Cerebellar cortex (tissue), 1 donor: ENCODE measurements around the gene CTCF.

ENCODE experiments used
- DNase-seq: peaks from one replicate; pipeline ENCODE4 v3.0.0-alpha.2; 2015; ENCODE audit warnings: low spot score

Gene CTCF

DNA sequence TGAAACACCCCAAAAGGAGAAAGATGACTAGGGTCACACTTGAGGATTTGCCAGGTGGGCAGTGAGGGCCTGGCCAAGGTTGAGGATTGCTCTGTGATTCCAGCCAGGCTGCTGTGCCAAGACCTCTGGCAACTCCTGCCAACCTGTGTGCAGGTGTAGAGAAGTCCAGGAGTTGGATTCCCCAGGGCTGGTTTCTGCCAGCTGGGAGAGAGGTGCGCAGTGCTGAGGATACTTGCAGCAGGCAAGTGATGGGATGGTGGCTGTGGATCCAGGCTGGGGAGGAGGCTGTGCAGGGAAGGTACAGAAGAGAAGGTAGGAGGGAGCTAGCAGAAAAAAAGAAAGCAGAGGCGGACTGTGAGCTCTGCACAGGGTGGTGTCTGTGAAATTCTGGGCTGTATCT, 27.1 kb upstream of the CTCF start:
- no peak for DNase-seq

DNA sequence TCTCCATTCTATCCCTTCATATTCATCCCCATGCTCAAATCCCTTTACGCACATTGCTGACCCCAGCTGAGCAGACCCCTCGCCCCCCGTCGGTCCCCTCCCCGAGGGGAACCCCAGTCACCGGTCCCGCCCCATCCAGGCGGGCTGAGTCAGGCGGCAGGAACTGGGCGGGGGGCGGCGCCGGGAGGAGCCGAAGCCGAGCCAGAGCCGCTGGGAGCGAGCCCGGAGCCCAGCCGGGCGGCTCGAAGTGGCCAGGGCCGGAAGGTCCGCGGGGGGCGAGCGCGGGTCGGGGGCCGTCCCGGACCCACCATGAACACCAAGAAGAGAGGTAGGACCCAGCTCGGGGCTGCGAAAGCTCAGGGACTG, 25.1 kb upstream of the CTCF start:
- DNase-seq: no peak

DNA sequence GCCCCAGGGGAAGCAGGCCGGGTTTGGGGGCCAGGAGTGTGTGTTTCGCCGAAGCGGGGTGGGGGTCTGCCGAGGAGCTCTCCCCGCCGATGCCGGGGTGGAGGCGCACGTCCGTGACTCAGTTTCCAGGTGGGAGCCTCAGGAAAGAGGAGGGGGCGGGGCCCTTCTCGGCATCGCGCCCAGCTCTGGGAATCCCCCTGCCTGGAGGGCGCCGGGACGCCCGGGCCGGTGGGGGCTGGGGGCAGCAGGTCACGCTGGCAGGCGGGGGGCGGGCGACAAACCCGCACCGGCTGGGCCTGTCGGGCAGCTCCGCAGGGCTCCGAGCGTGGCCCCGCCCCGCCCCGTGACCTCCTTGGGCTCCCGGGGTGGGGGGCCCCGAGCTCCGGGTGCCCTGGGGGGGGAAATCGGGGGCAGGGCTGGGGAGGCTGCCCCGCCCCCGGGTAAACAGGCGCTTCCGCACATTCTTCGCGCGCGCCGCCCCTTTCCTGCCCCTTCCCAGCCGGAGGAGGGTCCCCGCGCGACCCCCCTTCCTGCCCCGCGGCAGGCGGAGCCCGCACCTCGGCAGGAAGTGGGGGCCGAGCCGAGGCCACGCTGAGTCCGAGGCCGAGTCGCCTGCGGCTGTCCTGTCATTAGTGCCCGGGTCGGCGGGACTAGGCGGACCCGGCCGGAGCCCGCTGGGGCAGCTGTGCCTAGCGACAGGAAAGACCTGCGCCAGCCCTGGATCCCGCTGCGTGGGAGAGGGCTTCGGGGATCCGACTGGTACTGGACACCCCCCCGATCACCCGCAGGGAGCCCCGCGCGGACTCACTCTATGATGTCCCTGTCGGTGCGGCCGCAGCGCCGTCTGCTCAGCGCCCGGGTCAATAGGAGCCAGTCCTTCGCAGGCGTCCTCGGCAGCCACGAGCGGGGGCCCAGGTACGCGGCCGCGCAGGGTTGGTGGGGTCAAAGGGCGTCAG, 24.4 kb upstream of the CTCF start:
- no peak for DNase-seq

DNA sequence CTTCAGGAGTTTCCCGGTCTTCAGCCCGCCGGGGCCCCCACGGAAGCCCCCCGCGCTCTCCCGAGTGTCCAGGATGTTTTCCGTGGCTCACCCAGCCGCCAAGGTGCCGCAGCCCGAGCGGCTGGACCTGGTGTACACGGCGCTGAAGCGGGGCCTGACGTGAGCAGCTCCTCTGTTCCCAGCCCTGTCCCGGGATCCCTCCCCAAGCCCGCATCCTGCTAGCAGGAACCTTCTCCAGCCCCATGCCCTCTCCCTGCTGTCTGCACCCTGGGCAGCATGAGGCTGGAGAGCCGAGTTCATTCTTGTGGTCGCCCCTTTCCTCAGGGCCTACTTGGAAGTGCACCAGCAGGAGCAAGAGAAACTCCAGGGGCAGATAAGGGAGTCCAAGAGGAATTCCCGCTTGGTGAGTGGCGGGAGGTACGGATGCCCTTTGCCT, 23.6 kb upstream of the CTCF start:
- no peak for DNase-seq

DNA sequence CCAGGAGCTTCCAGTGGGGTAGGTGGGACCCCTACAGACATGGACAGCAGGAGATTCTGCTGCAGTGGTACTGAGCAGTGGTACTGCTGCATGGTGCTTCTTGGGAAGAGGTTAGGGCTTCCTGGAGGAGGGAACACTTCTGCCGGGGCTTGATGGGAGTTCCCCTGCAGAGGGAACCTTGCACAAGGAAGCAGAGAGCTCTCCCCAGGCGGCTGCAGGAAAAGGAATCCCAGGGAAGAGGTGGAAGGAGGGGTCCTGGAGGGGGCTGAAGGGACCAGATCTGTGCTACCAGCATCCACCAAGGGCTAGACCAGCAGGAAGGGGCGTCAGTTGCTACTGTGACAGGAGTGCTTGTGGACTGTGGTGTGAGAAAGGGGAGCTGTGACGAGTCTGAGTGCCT, 23.1 kb upstream of the CTCF start:
- no peak for DNase-seq

DNA sequence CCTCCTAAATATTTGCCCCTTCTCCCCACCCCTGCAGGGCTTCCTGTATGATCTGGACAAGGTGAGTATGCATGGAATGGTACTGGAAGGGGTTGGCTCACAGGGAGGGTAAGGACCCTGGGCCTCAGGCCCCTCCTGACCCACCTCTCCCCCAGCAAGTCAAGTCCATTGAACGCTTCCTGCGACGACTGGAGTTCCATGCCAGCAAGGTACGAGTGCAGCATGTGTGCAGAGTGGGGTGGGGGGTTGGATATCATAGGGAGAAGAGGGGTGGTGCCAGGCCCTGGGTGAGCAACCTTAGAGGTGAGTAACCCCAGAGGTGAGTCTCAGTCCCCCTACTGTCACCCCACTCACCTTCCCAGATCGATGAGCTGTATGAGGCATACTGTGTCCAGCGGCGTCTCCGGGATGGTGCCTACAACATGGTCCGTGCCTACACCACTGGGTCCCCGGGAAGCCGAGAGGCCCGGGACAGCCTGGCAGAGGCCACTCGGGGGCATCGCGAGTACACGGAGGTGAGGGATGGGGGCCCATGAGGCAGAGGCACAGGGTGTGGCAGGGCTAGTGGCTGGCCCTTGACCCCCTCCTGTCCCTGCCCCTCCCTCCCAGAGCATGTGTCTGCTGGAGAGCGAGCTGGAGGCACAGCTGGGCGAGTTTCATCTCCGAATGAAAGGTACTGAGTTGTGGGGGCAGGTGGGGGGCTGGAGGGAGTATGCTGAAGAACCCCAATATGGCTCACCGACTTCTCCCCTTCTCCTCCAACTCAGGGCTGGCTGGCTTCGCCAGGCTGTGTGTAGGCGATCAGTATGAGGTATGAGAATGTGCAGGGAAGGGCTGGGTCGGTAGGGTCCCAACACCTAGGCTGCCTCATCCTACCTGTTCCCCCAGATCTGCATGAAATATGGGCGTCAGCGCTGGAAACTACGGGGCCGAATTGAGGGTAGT, 22.4 kb upstream of the CTCF start:
- DNase-seq: no peak

DNA sequence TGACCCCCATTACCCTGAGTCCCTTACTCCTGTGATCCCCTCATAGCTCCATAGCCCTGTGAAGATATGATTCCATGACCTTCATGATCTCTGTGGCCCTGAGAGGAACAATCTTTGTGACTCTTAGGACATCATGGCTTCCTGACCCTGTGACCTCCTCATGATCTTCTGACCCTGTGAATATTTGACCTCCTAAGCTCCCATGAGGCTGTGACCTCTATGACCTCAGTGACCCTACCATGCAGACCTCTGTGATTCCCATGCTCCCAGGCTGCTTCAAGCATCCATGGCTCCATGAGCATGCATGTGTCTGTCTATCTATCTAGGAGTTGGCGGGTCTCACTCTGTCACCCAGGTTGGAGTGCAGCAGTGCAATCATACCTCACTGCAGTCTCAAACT, 21.6 kb upstream of the CTCF start:
- no peak for DNase-seq

DNA sequence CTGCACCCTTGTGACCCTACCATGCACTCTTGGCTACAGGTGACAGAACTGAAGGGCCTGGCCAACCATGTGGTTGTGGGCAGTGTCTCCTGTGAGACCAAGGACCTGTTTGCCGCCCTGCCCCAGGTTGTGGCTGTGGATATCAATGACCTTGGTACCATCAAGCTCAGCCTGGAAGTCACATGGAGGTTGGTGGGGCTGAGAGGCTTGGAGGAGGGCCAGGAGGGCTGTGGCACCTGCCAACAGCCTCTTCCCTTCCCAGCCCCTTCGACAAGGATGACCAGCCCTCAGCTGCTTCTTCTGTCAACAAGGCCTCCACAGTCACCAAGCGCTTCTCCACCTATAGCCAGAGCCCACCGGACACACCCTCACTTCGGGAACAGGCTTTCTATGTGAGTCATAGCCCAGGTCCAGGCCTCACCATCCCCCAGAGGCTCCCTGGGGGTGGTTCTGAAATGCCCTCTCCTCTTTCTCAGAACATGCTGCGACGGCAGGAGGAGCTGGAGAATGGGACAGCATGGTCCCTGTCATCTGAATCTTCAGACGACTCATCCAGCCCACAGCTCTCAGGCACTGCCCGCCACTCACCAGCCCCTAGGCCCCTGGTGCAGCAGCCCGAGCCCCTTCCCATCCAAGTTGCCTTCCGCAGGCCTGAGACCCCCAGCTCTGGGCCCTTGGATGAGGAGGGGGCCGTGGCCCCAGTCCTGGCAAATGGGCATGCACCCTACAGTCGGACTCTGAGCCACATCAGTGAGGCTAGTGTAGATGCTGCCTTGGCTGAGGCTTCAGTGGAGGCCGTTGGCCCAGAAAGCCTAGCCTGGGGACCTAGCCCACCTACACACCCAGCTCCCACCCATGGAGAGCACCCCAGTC, 20.7 kb upstream of the CTCF start:
- no peak for DNase-seq

DNA sequence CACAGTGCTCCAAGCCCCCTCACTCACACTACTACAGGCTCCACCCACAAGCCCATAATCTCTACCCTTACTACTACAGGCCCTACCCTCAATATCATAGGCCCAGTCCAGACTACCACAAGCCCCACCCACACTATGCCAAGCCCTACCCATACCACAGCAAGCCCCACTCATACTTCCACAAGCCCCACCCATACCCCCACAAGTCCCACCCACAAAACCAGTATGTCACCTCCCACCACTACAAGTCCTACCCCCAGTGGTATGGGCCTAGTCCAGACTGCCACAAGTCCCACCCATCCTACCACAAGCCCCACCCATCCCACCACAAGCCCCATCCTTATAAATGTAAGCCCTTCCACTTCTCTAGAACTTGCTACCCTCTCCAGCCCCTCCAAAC, 19.9 kb upstream of the CTCF start:
- DNase-seq: peak; percentile 50

DNA sequence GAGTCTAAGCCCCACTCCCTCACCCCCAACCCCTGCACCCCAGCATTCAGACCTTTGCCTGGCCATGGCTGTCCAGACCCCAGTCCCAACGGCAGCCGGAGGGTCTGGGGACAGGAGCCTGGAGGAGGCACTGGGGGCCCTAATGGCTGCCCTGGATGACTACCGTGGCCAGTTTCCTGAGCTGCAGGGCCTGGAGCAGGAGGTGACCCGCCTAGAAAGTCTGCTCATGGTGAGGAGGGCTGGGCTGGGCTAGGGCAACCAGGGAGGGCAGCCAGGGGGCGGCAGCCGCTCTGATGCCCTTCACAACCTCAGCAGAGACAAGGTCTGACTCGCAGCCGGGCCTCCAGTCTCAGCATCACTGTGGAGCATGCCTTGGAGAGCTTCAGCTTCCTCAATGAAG, 19.3 kb upstream of the CTCF start:
- DNase-seq: no peak

DNA sequence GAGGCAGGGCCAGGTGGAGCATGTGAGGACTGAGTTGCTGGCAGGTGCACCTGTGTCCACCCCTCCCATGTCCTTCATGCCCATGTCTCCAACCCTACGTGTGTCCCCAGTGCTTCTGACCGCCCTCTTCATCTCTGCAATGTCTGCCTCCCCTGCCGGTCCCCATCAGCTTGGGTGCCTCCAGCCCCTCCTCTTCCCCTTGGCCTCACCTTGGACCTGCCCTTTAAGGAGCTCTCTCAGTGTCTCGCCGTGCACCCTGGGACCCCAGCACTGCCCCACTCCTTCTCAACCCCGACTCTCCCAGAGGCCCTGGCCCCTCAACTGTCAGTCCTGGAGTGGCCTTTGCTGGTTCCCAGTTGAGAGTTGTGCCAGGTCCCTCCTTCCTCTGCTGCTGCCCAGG, 18.7 kb upstream of the CTCF start:
- DNase-seq: no peak

DNA sequence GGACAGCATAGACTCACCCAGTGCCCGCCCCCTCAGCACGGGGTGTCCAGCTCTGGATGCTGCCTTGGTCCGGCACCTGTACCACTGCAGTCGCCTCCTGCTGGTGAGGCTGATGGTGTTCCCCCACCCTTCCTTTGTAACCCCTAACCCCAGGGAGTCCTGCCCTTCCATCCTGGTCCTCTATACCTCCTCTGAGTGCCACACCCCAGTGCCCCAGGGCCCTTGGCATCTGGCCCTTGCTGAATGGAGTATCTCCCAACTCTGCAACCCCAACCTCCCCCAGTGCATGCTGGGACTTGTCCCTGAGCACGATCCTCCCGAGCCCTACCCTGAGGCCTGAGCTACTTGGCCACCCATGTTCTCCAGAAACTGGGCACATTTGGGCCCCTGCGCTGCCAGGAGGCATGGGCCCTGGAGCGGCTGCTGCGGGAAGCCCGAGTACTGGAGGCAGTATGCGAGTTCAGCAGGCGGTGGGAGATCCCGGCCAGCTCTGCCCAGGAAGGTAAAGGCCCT, 17.9 kb upstream of the CTCF start:
- DNase-seq: no peak

DNA sequence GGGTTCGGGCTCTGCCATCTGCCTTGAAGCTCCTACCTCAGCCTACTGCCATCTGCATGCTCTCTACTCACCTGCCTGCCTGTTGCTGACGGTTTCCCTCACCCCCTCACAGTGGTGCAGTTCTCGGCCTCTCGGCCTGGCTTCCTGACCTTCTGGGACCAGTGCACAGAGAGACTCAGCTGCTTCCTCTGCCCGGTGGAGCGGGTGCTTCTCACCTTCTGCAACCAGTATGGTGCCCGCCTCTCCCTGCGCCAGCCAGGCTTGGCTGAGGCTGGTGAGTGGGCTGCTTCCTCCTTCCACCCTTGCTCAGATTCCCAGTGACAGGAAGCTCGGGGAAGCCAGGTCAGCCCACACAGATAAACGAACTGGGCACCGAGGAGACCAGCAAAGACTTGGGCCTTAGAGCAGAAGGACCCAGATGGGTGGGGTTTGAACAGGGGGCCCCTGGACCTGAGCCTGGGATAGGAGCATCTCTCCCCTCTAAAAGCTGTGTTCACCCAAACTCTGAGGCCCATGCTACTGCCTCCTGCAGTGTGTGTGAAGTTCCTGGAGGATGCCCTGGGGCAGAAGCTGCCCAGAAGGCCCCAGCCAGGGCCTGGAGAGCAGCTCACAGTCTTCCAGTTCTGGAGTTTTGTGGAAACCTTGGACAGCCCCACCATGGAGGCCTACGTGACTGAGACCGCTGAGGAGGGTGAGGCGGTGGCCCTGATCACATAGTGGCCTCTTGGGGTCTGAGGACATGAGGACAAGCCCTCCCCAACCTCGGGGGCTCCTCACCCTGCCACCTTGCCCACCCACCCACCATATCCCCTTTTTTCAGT, 17.3 kb upstream of the CTCF start:
- no peak for DNase-seq

DNA sequence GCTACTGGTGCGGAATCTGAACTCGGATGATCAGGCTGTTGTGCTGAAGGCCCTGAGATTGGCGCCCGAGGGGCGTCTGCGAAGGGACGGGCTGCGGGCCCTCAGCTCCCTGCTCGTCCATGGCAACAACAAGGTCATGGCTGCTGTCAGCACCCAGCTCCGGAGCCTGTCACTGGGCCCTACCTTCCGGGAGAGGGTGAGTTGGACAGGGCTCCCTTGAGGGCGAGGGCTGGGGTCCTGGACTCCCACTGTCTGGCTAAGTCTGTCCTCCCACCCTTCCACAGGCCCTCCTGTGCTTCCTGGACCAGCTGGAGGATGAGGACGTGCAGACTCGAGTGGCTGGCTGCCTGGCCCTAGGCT, 16.7 kb upstream of the CTCF start:
- no peak for DNase-seq

DNA sequence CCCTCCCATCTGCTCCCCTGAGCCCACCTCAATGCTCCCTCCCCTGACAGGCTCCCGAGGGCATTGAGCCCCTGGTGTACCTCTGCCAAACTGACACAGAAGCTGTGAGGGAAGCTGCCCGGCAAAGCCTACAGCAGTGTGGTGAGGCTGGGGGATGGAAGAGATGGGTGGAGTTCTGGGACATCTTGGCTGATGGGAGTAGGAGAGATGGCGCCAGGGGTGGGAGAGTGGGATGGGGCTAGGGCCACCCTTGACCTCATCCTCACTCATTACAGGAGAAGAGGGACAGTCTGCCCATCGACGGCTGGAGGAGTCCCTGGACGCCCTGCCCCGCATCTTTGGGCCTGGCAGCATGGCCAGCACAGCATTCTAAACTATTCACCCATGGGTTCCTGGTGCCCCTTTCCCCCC, 16.2 kb upstream of the CTCF start:
- no peak for DNase-seq

DNA sequence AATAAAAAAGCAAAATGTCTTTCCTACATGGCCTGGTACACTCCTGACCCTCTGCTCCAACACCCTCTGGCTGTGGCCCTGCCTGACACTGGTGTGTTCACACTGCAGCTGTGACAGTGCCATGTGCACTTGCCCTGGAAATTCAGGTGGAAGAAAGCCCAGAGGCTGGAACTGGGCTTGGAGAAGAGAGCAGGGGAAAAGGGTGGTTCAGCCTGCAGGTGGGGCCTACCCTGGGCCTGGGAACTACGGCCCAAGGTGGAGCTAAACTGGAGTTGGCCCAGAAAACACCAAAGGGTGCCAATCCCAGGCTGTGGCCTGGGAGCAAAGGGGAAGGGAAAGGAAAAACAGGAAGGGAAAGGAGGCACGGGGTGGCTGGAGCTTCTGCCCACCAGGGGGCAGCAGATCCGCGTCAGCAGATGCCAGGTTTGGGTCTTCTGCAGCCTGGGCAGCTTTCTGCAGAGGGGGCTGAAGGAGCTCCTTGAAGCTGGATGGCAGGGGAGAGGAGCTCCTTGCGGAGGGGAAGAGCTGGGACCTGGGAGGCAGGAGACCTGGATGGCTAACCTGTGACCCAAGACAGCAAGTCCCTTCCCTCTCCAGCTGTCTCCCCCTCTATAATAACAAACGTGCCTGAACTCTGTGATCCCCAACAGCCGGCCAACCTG, 15.4 kb upstream of the CTCF start:
- DNase-seq: peak; percentile 77

DNA sequence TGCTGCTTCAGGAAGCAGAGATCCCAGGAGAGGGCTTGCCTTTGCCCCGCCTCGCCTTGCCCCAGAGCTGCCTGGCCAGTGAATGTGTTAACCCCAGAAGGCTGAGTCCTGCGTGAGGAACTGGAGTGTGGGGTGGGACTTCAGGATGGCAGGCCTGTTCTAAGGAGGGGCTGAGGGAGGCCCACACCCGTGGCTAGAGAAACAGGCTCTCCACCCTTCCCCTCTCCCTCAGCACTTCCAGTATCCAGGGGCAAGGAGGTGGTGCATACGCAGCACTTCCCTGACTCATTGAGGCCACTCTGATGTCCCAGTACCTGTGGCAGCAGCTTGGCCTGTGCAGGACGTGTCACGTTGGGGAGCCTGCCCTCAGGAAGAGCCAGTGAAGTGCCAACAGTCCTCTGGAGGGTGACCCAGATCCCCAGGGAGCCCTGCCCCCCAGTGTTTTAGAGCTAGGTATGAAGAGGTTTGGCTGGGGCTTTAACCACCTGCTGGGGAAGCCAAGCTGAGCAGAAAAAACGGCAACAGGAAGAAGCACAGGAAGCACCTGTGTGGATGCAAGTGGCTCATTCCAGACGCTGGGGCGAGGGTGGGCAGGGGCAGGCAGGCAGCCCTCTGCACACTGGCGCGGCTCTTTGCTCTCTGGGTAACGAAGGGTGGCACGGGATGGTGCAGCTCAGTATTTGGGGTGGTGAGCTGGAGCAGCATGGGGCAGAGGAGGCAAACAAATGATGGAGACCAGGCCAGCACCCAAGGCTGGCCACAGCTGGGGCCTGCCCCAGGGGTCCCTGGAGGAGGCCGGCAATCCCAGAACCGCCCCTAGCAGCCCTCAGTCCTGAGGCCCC, 14.7 kb upstream of the CTCF start:
- no peak for DNase-seq

DNA sequence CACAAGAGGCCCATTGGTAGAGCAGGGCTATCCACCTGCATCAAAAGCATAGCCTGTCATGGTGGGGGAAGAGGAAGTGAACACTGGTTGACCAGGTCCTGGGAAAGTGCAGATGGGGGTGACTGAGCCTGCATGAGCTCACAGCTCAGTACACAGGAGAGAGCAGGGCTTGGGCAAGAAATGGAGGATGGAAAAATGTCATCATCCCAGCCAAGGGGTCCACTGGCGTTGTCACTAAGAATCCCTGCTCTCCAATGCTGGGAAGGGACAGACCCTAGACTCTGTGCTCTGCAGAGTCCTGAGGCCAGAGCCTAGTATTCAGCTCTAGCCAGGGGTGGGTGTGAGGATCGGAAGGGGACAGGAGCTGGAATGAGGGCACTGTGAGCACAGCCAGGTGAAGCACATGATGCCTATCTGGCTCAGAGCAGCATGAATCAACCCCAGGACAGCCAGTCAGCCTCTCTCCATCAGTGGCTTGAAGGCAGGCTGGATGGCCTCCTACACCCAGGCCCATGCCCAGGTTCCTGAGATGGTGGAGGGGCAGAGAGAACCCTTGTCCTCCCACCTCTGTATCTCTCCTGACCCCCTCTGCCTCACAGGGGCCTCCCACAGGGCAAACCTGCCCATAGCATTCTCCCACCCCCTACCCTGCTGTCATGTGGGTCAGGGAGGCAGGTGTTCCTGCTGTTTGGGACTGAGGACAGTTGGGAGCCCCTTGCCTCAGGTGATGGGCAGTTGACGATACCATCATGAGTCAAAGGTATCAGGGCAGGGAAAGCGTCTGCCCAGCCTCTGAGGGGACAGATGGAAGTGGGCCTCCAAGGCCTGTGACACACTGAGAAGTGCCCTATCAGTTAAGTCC, 13.8 kb upstream of the CTCF start:
- DNase-seq: no peak
